Activated T-cell treated with anti-CD3 and anti-CD28 coated beads, Interleukin-2, amount 50 U/mL, for 24 hours (primary cell): Measurements from ENCODE around the gene PTTG1IP.

Source experiments
- DNase-seq: peaks from one replicate; pipeline ENCODE4 v3.0.0-alpha.2; 2020
- H3K27ac Mint-ChIP-seq: 2 replicates; pipeline ENCODE4 v1.8.0; 2020; ENCODE audit warnings: mild to moderate bottlenecking, mixed read lengths
- H3K27me3 Mint-ChIP-seq: 2 replicates; pipeline ENCODE4 v1.8.0; 2020; ENCODE audit warnings: mixed read lengths
- H3K36me3 Mint-ChIP-seq: 2 replicates; pipeline ENCODE4 v1.8.0; 2020; ENCODE audit warnings: low read depth, mixed read lengths
- H3K4me1 Mint-ChIP-seq: 2 replicates; pipeline ENCODE4 v1.8.0; 2020; ENCODE audit warnings: low read depth, mixed read lengths
- H3K4me3 Mint-ChIP-seq: 2 replicates; pipeline ENCODE4 v1.8.0; 2020; ENCODE audit warnings: mild to moderate bottlenecking, moderate library complexity, mixed read lengths
- H3K9me3 Mint-ChIP-seq: 2 replicates; pipeline ENCODE4 v1.8.0; 2020; ENCODE audit warnings: mixed read lengths

Gene PTTG1IP

GRCh38 chr21:44816761-44817505 lies 56.6 kb downstream of the PTTG1IP start:
- peak overlapping the region; percentile 80 for H3K4me3 Mint-ChIP-seq
- H3K27me3 Mint-ChIP-seq = no peaks in the 10 kb centered on the region
- peak overlapping the region; percentile 63 for H3K27ac Mint-ChIP-seq
- peaks cover 28% of the 10 kb centered on the region for H3K36me3 Mint-ChIP-seq
- DNase-seq = no peak
- peaks cover 22% of the 10 kb centered on the region for H3K4me1 Mint-ChIP-seq
- H3K9me3 Mint-ChIP-seq = peaks cover 3% of the 10 kb centered on the region

- Mint-ChIP-seq H3K27ac (peak overlapping the region; percentile 63), H3K9me3 (no peaks in the 10 kb centered on the region), H3K4me1 (peaks cover 28% of the 10 kb centered on the region), H3K4me3 (peak overlapping the region; percentile 73), H3K36me3 (peaks cover 35% of the 10 kb centered on the region), H3K27me3 (no peaks in the 10 kb centered on the region)
- DNase-seq = peak; percentile 26
Observed at GRCh38 chr21:44815852-44816628, 57.5 kb downstream of the PTTG1IP start.

GRCh38 chr21:44815225-44815624 lies 58.3 kb downstream of the PTTG1IP start:
- Mint-ChIP-seq H3K4me1 (peaks cover 30% of the 10 kb centered on the region), H3K4me3 (no peak overlapping the region), H3K27ac (no peak overlapping the region), H3K36me3 (peaks cover 42% of the 10 kb centered on the region), H3K9me3 (no peaks in the 10 kb centered on the region), H3K27me3 (no peaks in the 10 kb centered on the region)
- DNase-seq = peak; percentile 25

GRCh38 chr21:44814498-44815023 lies 58.9 kb downstream of the PTTG1IP start:
- no peaks in the 10 kb centered on the region for H3K9me3 Mint-ChIP-seq
- no peak overlapping the region for H3K27ac Mint-ChIP-seq
- peaks cover 48% of the 10 kb centered on the region for H3K36me3 Mint-ChIP-seq
- H3K4me3 Mint-ChIP-seq = no peak overlapping the region
- DNase-seq = no peak
- peaks cover 30% of the 10 kb centered on the region for H3K4me1 Mint-ChIP-seq
- H3K27me3 Mint-ChIP-seq = no peaks in the 10 kb centered on the region

- Mint-ChIP-seq H3K27ac (no peak overlapping the region), H3K4me1 (peaks cover 30% of the 10 kb centered on the region), H3K27me3 (no peaks in the 10 kb centered on the region), H3K9me3 (no peaks in the 10 kb centered on the region), H3K4me3 (no peak overlapping the region), H3K36me3 (peaks cover 57% of the 10 kb centered on the region)
- no peak for DNase-seq
Observed at GRCh38 chr21:44813727-44814126, 59.8 kb downstream of the PTTG1IP start.

GRCh38 chr21:44813149-44813548 lies 60.3 kb downstream of the PTTG1IP start:
- Mint-ChIP-seq H3K27me3 (no peaks in the 10 kb centered on the region), H3K36me3 (peaks cover 62% of the 10 kb centered on the region), H3K27ac (no peak overlapping the region), H3K4me3 (no peak overlapping the region), H3K4me1 (peaks cover 30% of the 10 kb centered on the region), H3K9me3 (no peaks in the 10 kb centered on the region)
- DNase-seq = peak; percentile 13

- Mint-ChIP-seq H3K36me3 (peaks cover 65% of the 10 kb centered on the region), H3K9me3 (no peaks in the 10 kb centered on the region), H3K27ac (no peak overlapping the region), H3K4me1 (peaks cover 30% of the 10 kb centered on the region), H3K27me3 (no peaks in the 10 kb centered on the region), H3K4me3 (no peak overlapping the region)
- DNase-seq = peak; percentile 20
Observed at GRCh38 chr21:44812640-44813039, 60.9 kb downstream of the PTTG1IP start.

GRCh38 chr21:44810779-44811178 lies 62.7 kb downstream of the PTTG1IP start:
- no peaks in the 10 kb centered on the region for H3K27me3 Mint-ChIP-seq
- no peak for DNase-seq
- H3K9me3 Mint-ChIP-seq = no peaks in the 10 kb centered on the region
- no peak overlapping the region for H3K27ac Mint-ChIP-seq
- no peak overlapping the region for H3K4me3 Mint-ChIP-seq
- H3K4me1 Mint-ChIP-seq = peaks cover 28% of the 10 kb centered on the region
- peaks cover 77% of the 10 kb centered on the region for H3K36me3 Mint-ChIP-seq

- Mint-ChIP-seq H3K4me3 (no peak overlapping the region), H3K36me3 (peaks cover 90% of the 10 kb centered on the region)
Observed at GRCh38 chr21:44805859-44806258, 67.6 kb downstream of the PTTG1IP start.

GRCh38 chr21:44805226-44805625 lies 68.3 kb downstream of the PTTG1IP start:
- H3K4me3 Mint-ChIP-seq = no peak overlapping the region
- peaks cover 91% of the 10 kb centered on the region for H3K36me3 Mint-ChIP-seq
- DNase-seq = no peak
- H3K27me3 Mint-ChIP-seq = no peaks in the 10 kb centered on the region
- H3K9me3 Mint-ChIP-seq = no peaks in the 10 kb centered on the region
- peaks cover 38% of the 10 kb centered on the region for H3K4me1 Mint-ChIP-seq
- H3K27ac Mint-ChIP-seq = peak overlapping the region; percentile 44

More at GRCh38 chr21:44805859-44806258, 67.6 kb downstream of the PTTG1IP start:
- H3K27me3 Mint-ChIP-seq = no peaks in the 10 kb centered on the region
- H3K4me1 Mint-ChIP-seq = peaks cover 33% of the 10 kb centered on the region
- H3K9me3 Mint-ChIP-seq = no peaks in the 10 kb centered on the region
- DNase-seq = no peak
- no peak overlapping the region for H3K27ac Mint-ChIP-seq

GRCh38 chr21:44804762-44805161 lies 68.7 kb downstream of the PTTG1IP start:
- peaks cover 42% of the 10 kb centered on the region for H3K4me1 Mint-ChIP-seq
- no peak overlapping the region for H3K4me3 Mint-ChIP-seq
- peaks cover 91% of the 10 kb centered on the region for H3K36me3 Mint-ChIP-seq
- peak; percentile 13 for DNase-seq
- no peaks in the 10 kb centered on the region for H3K9me3 Mint-ChIP-seq
- peak overlapping the region; percentile 6 for H3K27ac Mint-ChIP-seq
- no peaks in the 10 kb centered on the region for H3K27me3 Mint-ChIP-seq

GRCh38 chr21:44803651-44804050 lies 69.8 kb downstream of the PTTG1IP start:
- peak overlapping the region; percentile 37 for H3K27ac Mint-ChIP-seq
- no peak for DNase-seq
- peak overlapping the region; percentile 99 for H3K4me3 Mint-ChIP-seq
- H3K27me3 Mint-ChIP-seq = no peaks in the 10 kb centered on the region
- H3K9me3 Mint-ChIP-seq = no peaks in the 10 kb centered on the region
- peaks cover 92% of the 10 kb centered on the region for H3K36me3 Mint-ChIP-seq
- peaks cover 53% of the 10 kb centered on the region for H3K4me1 Mint-ChIP-seq

GRCh38 chr21:44802396-44803153 lies 70.9 kb downstream of the PTTG1IP start:
- DNase-seq = peak; percentile 32
- peak overlapping the region; percentile 99 for H3K4me3 Mint-ChIP-seq
- H3K4me1 Mint-ChIP-seq = peaks cover 63% of the 10 kb centered on the region
- peak overlapping the region; percentile 91 for H3K27ac Mint-ChIP-seq
- no peaks in the 10 kb centered on the region for H3K27me3 Mint-ChIP-seq
- H3K36me3 Mint-ChIP-seq = peaks cover 92% of the 10 kb centered on the region
- H3K9me3 Mint-ChIP-seq = no peaks in the 10 kb centered on the region
